Stimulated activated naive CD8-positive, alpha-beta T cell treated with anti-CD3 and anti-CD28 coated beads, Interleukin-15, Interleukin-2, amounts not matched to agents 100 ng/mL and 50 ng/mL, for 24 hours (primary cell): Measurements from ENCODE around the gene FHIP1B.
"Not testable (repeated sequence)": the region's sequence is repeated elsewhere in the genome, so short reads cannot be mapped to it uniquely, and the experiment has no call there.

Experiments used
- H3K27ac Mint-ChIP-seq: one replicate; pipeline ENCODE4 v1.8.0; 2021; ENCODE audit warnings: mild to moderate bottlenecking, mixed read lengths
- H3K27me3 Mint-ChIP-seq: one replicate; pipeline ENCODE4 v1.8.0; 2021; ENCODE audit warnings: mixed read lengths
- H3K36me3 Mint-ChIP-seq: one replicate; pipeline ENCODE4 v1.8.0; 2021; ENCODE audit warnings: low read depth, mixed read lengths
- H3K4me1 Mint-ChIP-seq: one replicate; pipeline ENCODE4 v1.8.0; 2021; ENCODE audit warnings: low read depth, mixed read lengths
- H3K4me3 Mint-ChIP-seq: one replicate; pipeline ENCODE4 v1.8.0; 2021; ENCODE audit warnings: mild to moderate bottlenecking, mixed read lengths
- H3K9me3 Mint-ChIP-seq: one replicate; pipeline ENCODE4 v1.8.0; 2021; ENCODE audit warnings: mixed read lengths

Gene FHIP1B

GRCh38 chr11:6234387-6235107 is at the start of gene FHIP1B:
TSS of gene FHIP1B (minus strand) at chr11:6234636. CDS start at chr11:6224516, 10,120 bp downstream.
- H3K27ac Mint-ChIP-seq: peak within 1 kb of the TSS; percentile 90
- H3K27me3 Mint-ChIP-seq: no peaks in the 10 kb centered on the region
- H3K36me3 Mint-ChIP-seq: peaks cover 5% of the 10 kb centered on the region
- peaks cover 36% of the 10 kb centered on the region for H3K4me1 Mint-ChIP-seq
- H3K4me3 Mint-ChIP-seq: peak within 1 kb of the TSS; percentile 98
- H3K9me3 Mint-ChIP-seq: no peaks in the 10 kb centered on the region

- H3K27me3 Mint-ChIP-seq: peaks cover 65% of the 10 kb centered on the region
- H3K27ac Mint-ChIP-seq: no peak overlapping the region
- H3K36me3 Mint-ChIP-seq: no peaks in the 10 kb centered on the region
- H3K4me3 Mint-ChIP-seq: no peak overlapping the region
- no peaks in the 10 kb centered on the region for H3K4me1 Mint-ChIP-seq
- H3K9me3 Mint-ChIP-seq: no peaks in the 10 kb centered on the region
Measured at GRCh38 chr11:6283453-6284023, 49.1 kb upstream of the FHIP1B start.

DNA sequence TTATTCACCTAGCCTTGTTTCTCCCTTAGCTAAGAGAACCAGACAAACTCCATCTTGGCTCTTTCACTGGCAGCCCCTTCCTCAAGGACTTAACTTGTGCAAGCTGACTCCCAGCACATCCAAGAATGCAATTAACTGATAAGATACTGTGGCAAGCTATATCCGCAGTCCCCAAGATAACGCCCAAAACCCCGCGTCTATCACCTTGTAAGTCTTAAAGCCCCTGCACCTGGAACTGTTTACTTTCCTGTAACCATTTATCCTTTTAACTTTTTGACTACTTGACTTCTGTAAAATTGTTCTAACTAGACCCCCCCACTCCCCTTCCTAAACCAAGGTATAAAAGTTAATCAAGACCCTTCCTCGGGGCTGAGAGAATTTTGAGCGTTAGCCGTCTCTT is 46.4 kb upstream of the FHIP1B start:
- not testable (repeated sequence) for H3K9me3 Mint-ChIP-seq, H3K27ac Mint-ChIP-seq, H3K4me3 Mint-ChIP-seq, H3K36me3 Mint-ChIP-seq, H3K4me1 Mint-ChIP-seq
- H3K27me3 Mint-ChIP-seq: peaks cover 75% of the 10 kb centered on the region

- Mint-ChIP-seq H3K36me3 (no peaks in the 10 kb centered on the region), H3K4me1 (no peaks in the 10 kb centered on the region), H3K9me3 (no peaks in the 10 kb centered on the region), H3K27me3 (peaks cover 43% of the 10 kb centered on the region), H3K27ac (no peak overlapping the region), H3K4me3 (no peak overlapping the region)
Measured at GRCh38 chr11:6273188-6273587, 38.8 kb upstream of the FHIP1B start.

GRCh38 chr11:6271598-6271997 is 37.2 kb upstream of the FHIP1B start:
- no peaks in the 10 kb centered on the region for H3K4me1 Mint-ChIP-seq
- H3K27me3 Mint-ChIP-seq: peaks cover 31% of the 10 kb centered on the region
- no peak overlapping the region for H3K27ac Mint-ChIP-seq
- H3K9me3 Mint-ChIP-seq: no peaks in the 10 kb centered on the region
- H3K4me3 Mint-ChIP-seq: no peak overlapping the region
- H3K36me3 Mint-ChIP-seq: no peaks in the 10 kb centered on the region

GRCh38 chr11:6270584-6271246 is 36.3 kb upstream of the FHIP1B start:
- Mint-ChIP-seq H3K27ac (no peak overlapping the region), H3K4me1 (no peaks in the 10 kb centered on the region), H3K4me3 (no peak overlapping the region), H3K27me3 (peaks cover 25% of the 10 kb centered on the region), H3K9me3 (no peaks in the 10 kb centered on the region), H3K36me3 (no peaks in the 10 kb centered on the region)

GRCh38 chr11:6269994-6270393 is 35.6 kb upstream of the FHIP1B start:
- no peak overlapping the region for H3K27ac Mint-ChIP-seq
- H3K9me3 Mint-ChIP-seq: no peaks in the 10 kb centered on the region
- H3K4me3 Mint-ChIP-seq: no peak overlapping the region
- H3K27me3 Mint-ChIP-seq: peaks cover 25% of the 10 kb centered on the region
- H3K4me1 Mint-ChIP-seq: no peaks in the 10 kb centered on the region
- H3K36me3 Mint-ChIP-seq: no peaks in the 10 kb centered on the region

GRCh38 chr11:6268820-6269219 is 34.4 kb upstream of the FHIP1B start:
- H3K27ac Mint-ChIP-seq: no peak overlapping the region
- no peak overlapping the region for H3K4me3 Mint-ChIP-seq
- H3K9me3 Mint-ChIP-seq: no peaks in the 10 kb centered on the region
- H3K4me1 Mint-ChIP-seq: no peaks in the 10 kb centered on the region
- H3K27me3 Mint-ChIP-seq: peaks cover 14% of the 10 kb centered on the region
- no peaks in the 10 kb centered on the region for H3K36me3 Mint-ChIP-seq

DNA sequence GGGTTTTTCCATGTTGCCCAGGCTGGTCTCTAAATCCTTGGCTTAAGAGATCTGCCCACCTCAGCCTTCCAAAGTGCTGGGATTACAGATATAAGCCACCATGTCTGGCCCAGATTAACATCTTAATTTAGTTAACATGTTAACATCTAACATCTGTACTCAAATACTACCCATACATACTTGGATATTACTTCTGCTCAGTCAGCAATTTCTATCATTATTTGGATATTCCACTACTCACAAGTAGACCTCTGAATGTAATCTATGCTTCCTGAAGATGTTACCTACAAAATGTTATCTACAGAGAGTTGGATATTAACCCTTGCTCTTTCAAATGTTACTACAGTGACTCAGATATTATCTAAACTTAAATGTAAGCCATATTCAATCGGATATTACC is 29.2 kb upstream of the FHIP1B start:
- Mint-ChIP-seq H3K27me3 (peaks cover 16% of the 10 kb centered on the region), H3K27ac (no peak overlapping the region), H3K9me3 (no peaks in the 10 kb centered on the region), H3K36me3 (no peaks in the 10 kb centered on the region), H3K4me3 (no peak overlapping the region), H3K4me1 (no peaks in the 10 kb centered on the region)

DNA sequence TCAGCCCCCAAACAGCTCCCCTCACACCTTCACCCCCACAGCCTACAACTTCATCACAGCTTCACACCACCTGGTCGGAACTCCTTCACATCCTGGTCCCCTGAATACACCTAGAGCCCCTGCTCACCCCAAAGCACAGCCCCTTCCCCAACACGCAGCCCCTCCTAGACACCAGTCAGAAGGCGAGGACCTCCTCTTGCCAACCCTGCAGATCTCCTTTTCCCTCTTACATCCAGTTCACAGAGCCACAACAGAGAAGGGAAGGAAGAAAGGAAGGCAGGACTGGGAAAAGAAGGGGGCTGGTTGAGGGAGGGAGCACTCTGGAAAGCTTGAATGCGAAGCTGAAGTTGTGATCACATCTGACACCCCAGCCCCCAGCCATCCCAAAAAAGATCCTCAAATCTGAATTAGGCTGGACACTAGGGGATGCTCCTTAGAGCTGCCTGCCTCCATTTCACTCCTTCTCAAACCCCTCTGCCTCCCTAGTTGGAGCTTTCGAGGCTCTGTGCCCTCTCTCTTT is 25.8 kb upstream of the FHIP1B start:
- no peaks in the 10 kb centered on the region for H3K9me3 Mint-ChIP-seq
- H3K27me3 Mint-ChIP-seq: peaks cover 16% of the 10 kb centered on the region
- H3K36me3 Mint-ChIP-seq: no peaks in the 10 kb centered on the region
- no peaks in the 10 kb centered on the region for H3K4me1 Mint-ChIP-seq
- H3K4me3 Mint-ChIP-seq: no peak overlapping the region
- H3K27ac Mint-ChIP-seq: no peak overlapping the region

GRCh38 chr11:6258571-6259081 is 24.2 kb upstream of the FHIP1B start:
- H3K36me3 Mint-ChIP-seq: no peaks in the 10 kb centered on the region
- no peaks in the 10 kb centered on the region for H3K4me1 Mint-ChIP-seq
- H3K27ac Mint-ChIP-seq: no peak overlapping the region
- peaks cover 13% of the 10 kb centered on the region for H3K27me3 Mint-ChIP-seq
- H3K4me3 Mint-ChIP-seq: no peak overlapping the region
- no peaks in the 10 kb centered on the region for H3K9me3 Mint-ChIP-seq

GRCh38 chr11:6258141-6258540 is 23.7 kb upstream of the FHIP1B start:
- H3K36me3 Mint-ChIP-seq: no peaks in the 10 kb centered on the region

GRCh38 chr11:6253197-6253596 is 18.8 kb upstream of the FHIP1B start:
- no peak overlapping the region for H3K27ac Mint-ChIP-seq
- H3K4me3 Mint-ChIP-seq: no peak overlapping the region
- no peaks in the 10 kb centered on the region for H3K4me1 Mint-ChIP-seq
- no peaks in the 10 kb centered on the region for H3K9me3 Mint-ChIP-seq
- H3K27me3 Mint-ChIP-seq: peaks cover 3% of the 10 kb centered on the region
- no peaks in the 10 kb centered on the region for H3K36me3 Mint-ChIP-seq

More at GRCh38 chr11:6258141-6258540, 23.7 kb upstream of the FHIP1B start:
- Mint-ChIP-seq H3K27me3 (peaks cover 13% of the 10 kb centered on the region), H3K9me3 (no peaks in the 10 kb centered on the region), H3K27ac (no peak overlapping the region), H3K4me1 (no peaks in the 10 kb centered on the region), H3K4me3 (no peak overlapping the region)

DNA sequence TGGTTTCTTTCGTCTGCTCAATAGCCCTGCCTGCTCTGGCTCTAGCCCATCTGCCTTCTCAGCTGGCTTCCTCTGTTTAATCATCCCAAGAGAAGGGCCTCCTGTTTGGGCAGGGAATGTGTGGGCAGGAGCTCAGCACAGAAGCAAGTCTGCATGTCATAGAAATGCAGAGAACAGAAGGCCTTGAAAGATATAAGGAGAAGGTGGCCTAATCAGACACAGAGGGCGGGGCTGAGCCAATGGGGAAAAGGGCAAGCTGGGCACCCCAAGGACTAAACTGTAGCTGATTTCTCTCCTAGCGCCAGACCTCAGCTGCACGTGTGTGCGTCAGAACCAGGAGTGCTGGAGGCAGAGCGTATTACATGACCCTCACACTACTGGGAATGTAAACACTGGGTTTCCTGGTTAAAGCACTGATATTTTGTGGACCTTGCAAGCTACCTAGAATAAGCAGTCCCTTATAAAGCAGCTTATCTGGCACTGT is 17.6 kb upstream of the FHIP1B start:
- Mint-ChIP-seq H3K9me3 (no peaks in the 10 kb centered on the region), H3K36me3 (no peaks in the 10 kb centered on the region), H3K27ac (no peak overlapping the region), H3K27me3 (no peaks in the 10 kb centered on the region), H3K4me3 (no peak overlapping the region), H3K4me1 (no peaks in the 10 kb centered on the region)

DNA sequence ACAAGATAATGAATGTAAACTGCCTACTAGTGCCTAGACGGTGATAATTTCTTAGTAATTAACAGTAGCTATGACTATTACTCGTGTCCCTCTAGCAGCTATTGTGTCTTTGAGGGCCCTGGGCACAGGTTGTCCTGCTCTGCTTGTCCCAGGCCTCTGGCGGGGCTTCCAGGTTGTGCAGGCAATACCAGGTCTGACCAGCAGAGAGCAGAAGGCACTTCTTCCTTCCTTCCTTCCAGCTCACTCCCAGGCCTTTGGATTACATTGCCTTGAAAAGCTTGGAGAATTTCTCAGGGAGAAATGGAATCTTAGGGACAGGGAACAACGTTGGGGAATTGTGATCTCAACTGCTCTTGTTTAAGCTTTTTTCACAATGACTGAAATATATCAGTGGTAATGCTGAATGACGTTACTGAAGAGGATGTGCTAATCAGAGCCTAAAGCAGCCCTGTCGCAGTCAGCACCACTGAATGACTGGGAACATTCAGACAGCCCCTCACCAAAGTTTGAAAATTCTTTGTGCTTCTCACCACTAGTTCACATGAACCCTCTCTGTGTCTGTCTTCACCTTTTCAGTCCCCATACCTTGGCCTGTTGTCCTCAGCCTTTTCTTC is 16.8 kb upstream of the FHIP1B start:
- no peak overlapping the region for H3K4me3 Mint-ChIP-seq
- no peak overlapping the region for H3K27ac Mint-ChIP-seq
- H3K4me1 Mint-ChIP-seq: no peaks in the 10 kb centered on the region
- no peaks in the 10 kb centered on the region for H3K36me3 Mint-ChIP-seq
- H3K9me3 Mint-ChIP-seq: no peaks in the 10 kb centered on the region
- H3K27me3 Mint-ChIP-seq: no peaks in the 10 kb centered on the region
